GM03348 (cell line): ENCODE results near the gene MEP1B.
"Not testable (repeated sequence)": the region's sequence is repeated elsewhere in the genome, so short reads cannot be mapped to it uniquely, and the experiment has no call there.

Source experiments
- DNase-seq: peaks from one replicate; pipeline ENCODE4 v3.0.0; 2012; ENCODE audit warnings: low spot score

Gene MEP1B

DNA sequence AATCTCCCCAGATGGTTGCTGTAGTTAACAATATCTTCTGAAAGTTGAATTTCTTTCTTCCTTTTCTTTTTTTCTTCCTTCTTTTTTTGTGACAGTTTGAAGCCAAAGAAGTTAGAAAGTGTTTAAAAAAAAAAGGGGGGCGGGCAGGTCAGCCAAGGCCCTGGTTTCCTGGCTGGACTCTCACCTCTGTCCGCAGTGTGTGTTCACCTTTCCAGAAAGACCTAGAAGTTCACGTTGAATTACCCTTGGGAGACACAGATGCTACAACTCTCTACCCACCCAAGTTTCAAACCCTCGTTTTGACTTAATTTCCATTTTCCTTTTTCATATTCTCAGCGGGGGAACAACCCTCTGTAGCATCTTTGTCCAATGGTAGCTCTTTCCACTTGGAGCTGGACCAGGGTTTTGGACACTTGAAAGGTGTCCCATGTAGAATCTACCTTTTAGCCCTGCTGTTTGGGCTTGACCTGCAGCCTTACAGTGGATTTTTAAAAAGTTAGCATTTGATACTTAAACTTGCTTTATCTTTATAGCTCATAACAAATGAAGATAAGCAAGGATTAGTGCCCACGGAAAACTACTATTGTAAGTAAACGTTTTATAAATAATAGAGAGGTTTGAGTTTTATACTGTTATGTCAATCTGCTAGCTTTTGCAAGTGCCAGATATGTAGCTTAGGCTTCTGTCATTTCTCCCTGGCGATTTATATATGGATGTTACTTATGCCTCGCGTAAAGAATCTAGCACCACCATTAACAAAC is 20.0 kb downstream of the MEP1B start:
- DNase-seq, result no peak

DNA sequence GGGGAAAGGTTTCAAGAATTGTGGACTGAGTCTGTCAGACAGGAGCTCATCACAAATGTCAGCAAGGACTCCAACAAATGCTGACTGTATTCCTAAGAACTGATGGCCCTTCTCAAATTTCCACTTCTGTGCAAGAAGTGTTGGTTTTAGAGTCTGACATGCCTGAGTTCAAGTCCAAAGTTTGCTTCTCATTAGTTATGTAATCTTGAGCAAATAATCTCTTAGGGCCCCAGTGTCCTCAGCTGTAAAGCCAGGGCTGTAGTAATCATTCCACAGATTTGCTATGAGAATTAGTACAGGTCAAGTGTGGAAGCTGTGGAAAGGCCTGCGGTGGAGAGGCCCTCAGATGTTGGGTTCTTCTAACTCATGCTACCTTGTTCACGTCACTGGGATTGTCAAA is 23.9 kb downstream of the MEP1B start:
- no peak for DNase-seq

DNA sequence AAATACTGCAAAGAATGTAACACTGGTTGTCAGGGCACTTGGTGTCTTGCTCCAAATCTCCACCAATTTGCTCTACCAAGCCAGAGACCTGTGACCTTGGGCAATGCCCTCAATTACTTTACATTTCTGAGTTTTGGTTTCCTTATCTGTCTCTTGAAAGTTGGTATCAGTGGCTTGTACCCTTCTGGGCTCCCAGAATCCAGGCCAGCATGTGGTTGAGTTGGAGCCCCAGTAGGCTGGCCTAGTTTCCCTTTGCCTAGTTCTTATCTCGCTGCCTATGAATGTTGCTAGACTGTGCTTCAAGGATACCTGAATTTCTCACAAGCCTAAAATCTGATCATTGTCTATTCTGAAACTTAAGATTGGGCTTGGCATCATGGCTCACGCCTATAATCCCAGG is 26.6 kb downstream of the MEP1B start:
- DNase-seq, result no peak

DNA sequence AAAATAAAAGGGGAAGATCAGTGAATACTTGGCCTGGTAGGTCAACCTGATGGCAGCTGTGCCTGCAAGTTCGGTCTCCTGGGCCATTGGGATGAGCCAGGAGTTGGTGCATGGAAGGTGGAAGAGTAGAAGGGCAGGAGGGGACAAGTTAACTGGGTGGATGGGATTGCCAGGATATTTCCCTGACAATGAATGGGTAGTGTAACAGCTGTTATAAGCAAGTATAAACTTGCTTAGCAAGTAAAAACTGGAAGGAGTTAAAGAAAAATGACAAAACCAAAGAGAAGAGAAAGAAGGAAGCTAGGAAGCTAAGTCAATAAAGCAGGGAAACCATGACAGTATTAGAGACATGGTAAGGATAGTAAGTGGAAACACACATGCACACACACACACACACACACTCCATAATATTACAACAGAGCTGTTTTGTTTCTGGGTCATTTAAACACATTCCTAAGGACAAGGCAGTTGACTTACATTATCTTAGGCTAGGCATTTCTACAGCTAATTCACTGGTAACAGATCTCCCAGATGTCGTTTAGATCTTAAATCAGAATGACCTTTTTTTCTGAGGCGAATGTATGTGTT is 29.7 kb downstream of the MEP1B start:
- no peak for DNase-seq

DNA sequence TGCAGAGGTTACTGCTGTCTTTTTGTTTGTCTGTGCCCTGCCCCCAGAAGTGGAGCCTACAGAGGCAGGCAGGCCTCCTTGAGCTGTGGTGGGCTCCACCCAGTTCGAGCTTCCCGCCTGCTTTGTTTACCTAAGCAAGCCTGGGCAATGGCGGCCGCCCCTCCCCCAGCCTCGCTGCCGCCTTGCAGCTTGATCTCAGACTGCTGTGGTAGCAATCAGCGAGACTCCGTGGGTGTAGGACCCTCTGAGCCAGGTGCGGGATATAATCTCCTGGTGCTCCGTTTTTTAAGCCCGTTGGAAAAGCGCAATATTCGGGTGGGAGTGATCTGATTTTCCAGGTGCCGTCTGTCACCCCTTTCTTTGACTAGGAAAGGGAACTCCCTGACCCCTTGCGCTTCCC is 43.5 kb downstream of the MEP1B start:
- not testable (repeated sequence) for DNase-seq

GRCh38 chr18:32237049-32237448 is 47.2 kb downstream of the MEP1B start:
- no peak for DNase-seq

- DNase-seq, result no peak
These were observed 48.9 kb downstream of the MEP1B start for GRCh38 chr18:32238635-32239268.

DNA sequence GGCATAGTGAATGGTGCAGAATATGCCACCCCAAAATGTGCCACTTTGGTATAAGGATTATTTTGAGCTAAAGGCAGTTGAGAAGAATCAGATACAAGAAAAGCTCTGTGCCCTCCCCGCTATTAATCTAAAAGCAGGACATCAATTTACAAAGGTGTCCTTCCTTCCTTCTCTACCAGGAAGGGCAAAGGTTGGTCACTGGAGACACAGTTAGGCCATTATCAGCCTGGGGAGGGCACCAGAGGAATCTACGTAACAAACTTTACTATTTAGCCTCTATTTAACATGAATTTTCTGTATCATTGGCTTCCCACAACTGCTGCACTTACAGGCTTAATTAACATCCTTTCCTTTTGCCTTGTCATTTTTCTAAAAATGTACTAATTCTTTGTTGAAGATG is 52.6 kb downstream of the MEP1B start:
- DNase-seq, result no peak

DNA sequence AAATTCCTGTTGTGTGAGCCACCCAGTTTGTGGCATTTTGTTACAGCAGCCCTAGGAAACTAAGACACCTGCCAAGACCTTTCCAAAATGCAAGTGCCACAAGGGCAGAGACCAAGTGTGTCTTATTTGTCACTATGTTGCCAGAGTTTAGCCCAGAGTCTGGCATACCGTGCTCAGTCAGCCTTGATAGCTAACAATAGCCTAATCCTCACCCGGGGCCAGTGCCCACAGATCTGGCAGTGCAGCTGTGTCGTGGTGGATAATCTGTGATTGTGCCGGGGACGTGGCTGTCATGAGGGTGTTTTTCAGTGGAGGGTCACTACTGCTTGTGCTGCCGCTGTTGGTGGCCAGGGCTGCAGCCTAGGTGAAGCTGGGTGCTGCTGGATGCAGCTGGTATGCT is 53.5 kb downstream of the MEP1B start:
- DNase-seq, result no peak

- no peak for DNase-seq
These were observed 55.0 kb downstream of the MEP1B start for GRCh38 chr18:32244881-32245280.

DNA sequence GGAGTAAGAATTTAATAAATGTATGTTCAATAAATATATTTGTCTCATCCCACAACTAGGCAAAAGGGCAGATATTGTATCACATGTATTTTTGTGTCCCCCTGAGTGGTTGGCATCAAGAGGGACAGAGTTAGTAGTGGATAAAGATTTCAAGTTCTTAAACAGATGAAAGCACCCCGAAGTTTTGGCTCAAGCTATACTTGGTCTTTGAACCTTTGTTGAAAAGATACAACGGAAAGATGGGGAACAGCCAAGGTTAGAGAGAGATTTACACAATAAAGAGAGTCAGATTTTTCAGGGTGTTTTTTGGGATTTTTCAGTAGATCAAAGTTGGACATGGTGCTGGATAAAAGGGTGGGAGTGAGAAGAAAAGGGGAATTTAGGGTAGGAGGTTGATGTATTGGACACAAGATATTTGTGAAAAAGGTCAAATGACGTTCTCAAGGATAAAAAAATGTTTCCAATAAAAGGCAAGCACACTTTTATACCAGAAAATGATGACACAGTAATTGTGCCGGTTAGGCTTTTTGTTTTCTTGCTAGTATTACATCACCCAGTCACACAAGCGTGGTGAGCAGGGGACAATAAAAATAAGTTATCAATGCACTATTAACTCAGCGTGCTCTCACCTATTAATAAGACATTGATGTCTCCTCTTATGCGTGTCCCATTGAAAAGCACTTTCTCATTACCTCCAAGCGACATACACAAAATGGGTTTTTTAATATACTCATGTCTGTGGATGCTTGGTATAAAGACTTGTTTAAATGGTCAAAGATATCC is 59.5 kb downstream of the MEP1B start:
- DNase-seq, result no peak

- DNase-seq, result no peak
These were observed 61.6 kb downstream of the MEP1B start for GRCh38 chr18:32251466-32251865.

- DNase-seq, result no peak
These were observed 62.5 kb downstream of the MEP1B start for GRCh38 chr18:32252141-32252860.

GRCh38 chr18:32255570-32255969 is 65.7 kb downstream of the MEP1B start:
- DNase-seq, result no peak

GRCh38 chr18:32257084-32257785 is 67.4 kb downstream of the MEP1B start:
- no peak for DNase-seq

DNA sequence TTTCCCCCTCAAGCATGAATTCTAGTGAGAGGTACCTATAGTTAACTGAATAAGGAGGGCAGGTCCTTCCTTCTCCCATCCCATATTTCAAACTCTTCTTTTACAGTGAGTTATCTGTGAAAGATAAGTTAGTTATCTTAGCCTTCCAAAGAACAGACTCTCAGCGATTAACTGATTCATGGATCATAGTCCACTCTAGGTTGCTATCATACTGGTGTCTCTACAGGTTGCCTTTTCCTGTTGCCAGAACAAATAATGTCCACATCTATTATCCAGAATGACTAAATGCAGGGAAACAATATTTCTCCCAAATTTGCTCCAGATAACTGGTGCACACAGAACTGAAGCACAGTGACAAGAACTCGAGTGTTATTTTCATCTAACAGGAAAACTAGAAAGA is 68.3 kb downstream of the MEP1B start:
- DNase-seq, result no peak

DNA sequence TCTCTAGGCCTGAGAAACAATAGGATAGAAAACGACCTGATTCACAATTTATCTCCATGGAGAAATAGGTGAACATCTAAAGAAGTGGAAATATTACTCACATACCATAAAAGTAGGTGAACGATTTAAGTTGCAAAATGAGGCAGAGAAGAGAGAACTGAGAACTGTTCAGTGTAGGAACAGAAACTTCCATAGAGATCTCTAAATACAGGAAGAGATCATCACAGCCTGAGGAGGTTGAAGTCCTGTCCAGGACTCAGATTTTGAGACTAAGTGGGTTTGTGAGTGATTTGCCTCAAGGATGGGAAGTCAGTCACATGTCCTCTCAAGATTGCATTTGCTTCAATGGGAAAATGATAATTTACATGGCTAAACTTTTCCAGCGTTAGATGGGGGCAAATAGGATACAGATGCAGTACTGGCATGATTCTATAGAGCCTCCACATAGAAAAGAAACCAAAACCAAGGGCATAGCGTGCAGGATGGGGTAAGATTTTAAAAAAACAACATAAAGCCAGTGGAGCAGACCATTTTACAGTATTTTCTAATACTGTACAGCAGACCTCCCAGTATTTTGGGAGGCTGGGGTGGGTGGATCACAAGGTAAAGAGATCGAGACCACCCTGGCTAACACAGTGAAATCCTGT is 68.8 kb downstream of the MEP1B start:
- no peak for DNase-seq

DNA sequence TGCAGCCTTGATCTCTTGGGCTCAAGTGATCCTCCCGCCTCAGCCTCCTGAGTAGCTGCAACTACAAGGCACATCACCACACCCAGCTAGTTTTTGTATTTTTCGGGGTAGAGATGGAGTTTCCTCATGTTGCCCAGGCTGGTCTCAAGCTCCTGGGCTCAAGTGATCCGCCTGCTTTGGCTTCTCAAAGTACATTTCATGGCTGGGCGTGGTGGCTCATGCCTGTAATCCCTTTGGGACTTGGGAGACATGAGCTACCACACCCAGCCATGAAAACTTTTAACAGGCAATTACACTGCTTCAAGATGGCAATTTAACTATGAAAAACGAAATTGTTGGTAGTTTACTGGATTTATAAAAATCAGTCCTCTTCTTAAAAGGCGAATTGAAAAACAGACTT is 69.7 kb downstream of the MEP1B start:
- no peak for DNase-seq

GRCh38 chr18:32261003-32261402 is 71.2 kb downstream of the MEP1B start:
- no peak for DNase-seq

GRCh38 chr18:32262092-32262491 is 72.3 kb downstream of the MEP1B start:
- no peak for DNase-seq

- DNase-seq, result no peak
These were observed 74.6 kb downstream of the MEP1B start for GRCh38 chr18:32264401-32264800.
